GM12874 (cell line): Measurements from ENCODE around the gene WDR48.
A peak's percentile ranks its signal among the peaks of the same experiment; 100 is the strongest.

ENCODE experiments used
- CTCF ChIP-seq: IDR thresholded peaks from 2 replicates; pipeline ENCODE4 v1.5.1; 2011; ENCODE audit warnings: low read depth, mild to moderate bottlenecking, control low read depth, low read length, moderate library complexity; ENCODE audit not compliant: insufficient read depth

Gene WDR48

GRCh38 chr3:39098473-39099000 is 46.7 kb downstream of the WDR48 start:
- no peak for TF ChIP-seq CTCF

GRCh38 chr3:39099242-39099641 is 47.4 kb downstream of the WDR48 start:
- no peak for TF ChIP-seq CTCF

GRCh38 chr3:39099738-39100499 is 48.1 kb downstream of the WDR48 start:
- TF ChIP-seq CTCF, result no peak

- no peak for TF ChIP-seq CTCF
Measured at GRCh38 chr3:39100500-39100886, 48.7 kb downstream of the WDR48 start.

- peak; percentile 78 for TF ChIP-seq CTCF
Measured at GRCh38 chr3:39101022-39101689, 49.3 kb downstream of the WDR48 start.

- TF ChIP-seq CTCF, result no peak
Measured at GRCh38 chr3:39102504-39103323, 50.9 kb downstream of the WDR48 start.

GRCh38 chr3:39103324-39103693 is 51.5 kb downstream of the WDR48 start:
- no peak; the same call in 1 of the 2 replicates for TF ChIP-seq CTCF
